Measurements from ENCODE around the gene KIAA1586.
A peak's percentile ranks its signal among the peaks of the same experiment; 100 is the strongest.
"Not testable (repeated sequence)": the region's sequence is repeated elsewhere in the genome, so short reads cannot be mapped to it uniquely, and the experiment has no call there.

Gene KIAA1586

DNA sequence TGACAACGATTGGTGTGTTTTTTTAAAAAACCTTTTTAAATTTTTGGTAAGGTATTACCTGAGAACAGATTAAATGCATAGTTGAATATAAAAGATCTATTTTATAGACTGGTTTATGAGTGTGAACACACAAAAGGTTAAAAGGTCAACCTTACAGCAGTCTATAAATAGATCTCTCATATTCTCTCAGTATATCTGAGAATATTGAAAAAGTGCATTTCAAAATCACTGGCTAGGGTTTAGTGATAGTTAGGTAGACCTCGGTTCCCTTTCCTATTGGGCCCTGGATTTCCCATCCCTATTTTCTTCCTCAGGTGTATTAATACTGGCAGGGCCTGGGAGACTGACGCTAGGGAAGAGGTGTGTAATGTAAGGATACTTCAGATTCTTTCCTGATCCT, 42.8 kb downstream of the KIAA1586 start:
- peaks cover 19% of the 10 kb centered on the region for H3K36me3 Mint-ChIP-seq (ENCODE audit: low read depth)
- peaks cover 47% of the 10 kb centered on the region for H3K4me1 Mint-ChIP-seq
- H3K9me3 Mint-ChIP-seq, result no peaks in the 10 kb centered on the region
- no peak for DNase-seq
- H3K27me3 Mint-ChIP-seq (ENCODE audit: low read depth, poor library complexity), result no peaks in the 10 kb centered on the region
- TF ChIP-seq, protein P1, sequence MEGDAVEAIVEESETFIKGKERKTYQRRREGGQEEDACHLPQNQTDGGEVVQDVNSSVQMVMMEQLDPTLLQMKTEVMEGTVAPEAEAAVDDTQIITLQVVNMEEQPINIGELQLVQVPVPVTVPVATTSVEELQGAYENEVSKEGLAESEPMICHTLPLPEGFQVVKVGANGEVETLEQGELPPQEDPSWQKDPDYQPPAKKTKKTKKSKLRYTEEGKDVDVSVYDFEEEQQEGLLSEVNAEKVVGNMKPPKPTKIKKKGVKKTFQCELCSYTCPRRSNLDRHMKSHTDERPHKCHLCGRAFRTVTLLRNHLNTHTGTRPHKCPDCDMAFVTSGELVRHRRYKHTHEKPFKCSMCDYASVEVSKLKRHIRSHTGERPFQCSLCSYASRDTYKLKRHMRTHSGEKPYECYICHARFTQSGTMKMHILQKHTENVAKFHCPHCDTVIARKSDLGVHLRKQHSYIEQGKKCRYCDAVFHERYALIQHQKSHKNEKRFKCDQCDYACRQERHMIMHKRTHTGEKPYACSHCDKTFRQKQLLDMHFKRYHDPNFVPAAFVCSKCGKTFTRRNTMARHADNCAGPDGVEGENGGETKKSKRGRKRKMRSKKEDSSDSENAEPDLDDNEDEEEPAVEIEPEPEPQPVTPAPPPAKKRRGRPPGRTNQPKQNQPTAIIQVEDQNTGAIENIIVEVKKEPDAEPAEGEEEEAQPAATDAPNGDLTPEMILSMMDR (IDR thresholded peaks at IDR 0.05), result no peak
- H3K4me3 Mint-ChIP-seq, result peak overlapping the region; percentile 76
- peak overlapping the region; percentile 91 for H3K27ac Mint-ChIP-seq

DNA sequence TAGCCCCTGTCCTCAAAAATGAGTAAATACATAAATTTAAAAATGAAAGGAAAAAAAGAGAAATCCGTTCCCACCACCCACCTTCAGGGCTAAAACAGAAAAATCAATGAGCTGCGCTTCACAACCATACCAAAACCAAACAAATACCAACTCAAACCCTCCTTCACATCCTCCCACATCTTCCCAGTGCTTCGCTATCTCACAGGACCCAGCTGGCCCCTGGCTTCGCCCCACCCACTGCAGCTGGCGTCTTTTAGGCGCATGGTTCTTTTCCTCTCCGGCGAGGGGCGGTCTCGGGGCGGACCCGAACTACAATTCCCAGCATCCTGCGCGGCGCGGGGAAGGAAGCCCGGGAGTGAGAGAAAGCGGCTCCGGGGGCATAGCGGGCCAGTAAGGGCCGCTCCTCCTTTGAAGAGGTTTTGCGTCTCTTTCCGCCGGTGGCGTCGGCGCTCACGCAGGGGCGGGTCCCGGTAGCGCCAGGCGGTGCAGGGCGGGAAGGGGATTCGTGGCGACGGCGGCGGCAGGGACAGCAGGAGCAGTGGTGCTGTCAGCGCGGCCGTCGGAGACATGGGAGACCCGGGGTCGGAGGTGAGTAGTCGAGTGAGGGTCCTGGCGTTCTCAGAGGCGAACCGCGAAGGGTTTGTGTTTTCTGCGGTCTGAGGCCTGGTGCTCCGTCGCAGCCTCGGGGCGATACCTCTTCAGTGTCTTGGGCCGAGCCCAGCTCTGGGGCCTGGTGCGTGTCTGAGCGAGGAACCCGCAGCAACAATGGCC, 43.4 kb downstream of the KIAA1586 start, which contains the start of gene ZNF451:
Gene ZNF451 (plus strand): TSS at position 502 of the 771 bp plus-strand sequence. CDS start 66 bp downstream, at position 568.
- peak; percentile 98 for DNase-seq
- TF ChIP-seq, protein P1 (IDR thresholded peaks at IDR 0.05), result no peak
- H3K4me3 Mint-ChIP-seq, result peak within 1 kb of the TSS; percentile 76
- H3K36me3 Mint-ChIP-seq (ENCODE audit: low read depth), result peaks cover 20% of the 10 kb centered on the region
- H3K9me3 Mint-ChIP-seq, result no peaks in the 10 kb centered on the region
- peak within 1 kb of the TSS; percentile 91 for H3K27ac Mint-ChIP-seq
- peaks cover 47% of the 10 kb centered on the region for H3K4me1 Mint-ChIP-seq
- H3K27me3 Mint-ChIP-seq (ENCODE audit: low read depth, poor library complexity), result no peaks in the 10 kb centered on the region

DNA sequence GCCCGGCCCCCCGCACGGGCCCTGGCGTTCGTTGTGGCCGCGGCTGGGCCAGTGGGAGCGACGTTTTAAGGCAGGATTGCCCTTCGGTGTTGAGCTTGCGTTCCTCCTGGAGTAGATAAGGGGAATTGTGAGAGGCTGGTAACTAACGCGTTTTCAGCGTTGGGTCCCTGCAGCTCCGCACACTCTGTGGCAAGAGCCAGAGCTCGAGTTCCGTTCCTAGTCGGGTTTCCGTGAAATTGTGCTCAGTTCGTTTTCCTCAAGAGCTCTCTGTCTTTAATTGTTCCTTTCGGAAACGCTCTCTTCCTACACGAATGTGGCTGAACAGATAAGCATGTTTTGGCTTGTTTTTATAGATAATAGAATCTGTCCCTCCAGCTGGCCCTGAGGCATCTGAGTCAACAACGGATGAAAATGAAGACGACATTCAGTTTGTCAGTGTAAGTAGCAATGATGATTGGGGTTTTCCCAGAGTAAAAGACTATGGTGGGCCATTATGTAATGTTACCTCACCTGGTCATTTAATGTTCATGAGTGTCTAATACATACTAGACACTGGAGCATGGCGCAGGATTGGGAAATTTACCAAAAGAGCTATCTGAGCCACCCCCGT, 44.1 kb downstream of the KIAA1586 start:
- not testable (repeated sequence) for H3K27ac Mint-ChIP-seq; DNase-seq; H3K27me3 Mint-ChIP-seq (ENCODE audit: low read depth, poor library complexity); H3K9me3 Mint-ChIP-seq; H3K4me3 Mint-ChIP-seq
- peaks cover 26% of the 10 kb centered on the region for H3K36me3 Mint-ChIP-seq (ENCODE audit: low read depth)
- peaks cover 47% of the 10 kb centered on the region for H3K4me1 Mint-ChIP-seq

DNA sequence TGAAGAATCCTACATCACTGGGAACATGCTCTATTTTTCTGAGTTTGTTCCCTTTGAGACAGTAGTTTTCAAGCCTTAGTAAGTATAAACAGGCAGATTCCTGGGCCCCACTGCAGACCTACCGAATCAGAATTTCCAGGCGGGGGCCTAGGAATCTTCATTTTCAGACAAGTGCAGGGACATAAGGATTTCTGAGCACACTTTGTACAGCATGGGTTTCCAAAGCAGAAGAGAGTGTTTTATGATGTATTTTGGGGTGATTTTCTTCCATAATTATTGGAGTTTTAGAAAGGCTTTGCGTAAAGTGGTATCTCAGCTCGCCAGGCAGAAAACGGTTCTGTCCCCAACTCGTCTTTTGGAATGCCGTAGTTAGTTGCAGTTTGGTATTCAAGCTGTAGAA, 44.9 kb downstream of the KIAA1586 start:
- H3K27me3 Mint-ChIP-seq (ENCODE audit: low read depth, poor library complexity); H3K27ac Mint-ChIP-seq; H3K9me3 Mint-ChIP-seq; DNase-seq: not testable (repeated sequence)
- H3K4me3 Mint-ChIP-seq, result peak overlapping the region; percentile 89
- peaks cover 47% of the 10 kb centered on the region for H3K4me1 Mint-ChIP-seq
- peaks cover 31% of the 10 kb centered on the region for H3K36me3 Mint-ChIP-seq (ENCODE audit: low read depth)

DNA sequence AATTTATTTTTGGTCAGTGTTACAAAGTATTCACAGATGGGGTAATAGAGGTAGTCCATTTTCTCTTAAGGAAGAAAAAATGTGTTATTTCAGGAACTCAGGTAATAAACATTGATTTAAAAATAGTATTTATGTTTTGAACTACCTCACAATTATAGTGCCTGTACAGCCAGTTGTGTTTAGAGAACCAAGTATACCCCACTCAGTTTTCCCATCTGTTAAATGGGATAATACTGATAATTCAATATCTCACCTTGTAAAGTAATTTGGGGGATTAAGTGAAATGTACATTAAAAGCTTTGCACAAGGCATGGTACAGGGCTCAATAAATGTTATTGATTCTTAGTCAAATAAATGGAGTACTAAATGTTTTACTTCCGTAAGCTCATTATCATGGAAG, 48.2 kb downstream of the KIAA1586 start:
- DNase-seq, result no peak
- no peak overlapping the region for H3K27ac Mint-ChIP-seq

DNA sequence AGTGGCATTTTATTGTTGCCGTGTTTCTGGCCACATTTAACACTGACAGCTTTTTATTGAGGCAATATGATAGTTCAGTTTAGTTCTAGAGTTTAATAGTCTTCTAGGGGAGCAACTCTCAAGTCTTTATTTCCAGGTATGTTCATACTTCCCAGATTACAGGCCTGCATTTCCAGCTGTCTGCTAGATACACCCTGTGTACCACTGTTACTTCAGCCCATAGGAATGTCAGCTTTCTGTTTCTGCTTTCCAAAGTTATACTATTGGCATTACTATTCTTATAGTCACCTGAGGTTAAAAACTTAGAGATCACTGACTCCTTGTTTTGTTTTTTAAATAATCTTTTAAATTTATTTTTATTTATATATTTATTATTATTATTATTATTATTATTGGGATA, 51.1 kb downstream of the KIAA1586 start:
- H3K27ac Mint-ChIP-seq, result no peak overlapping the region
- no peak for DNase-seq
- TF ChIP-seq, protein P1 (IDR thresholded peaks at IDR 0.05), result no peak
- no peaks in the 10 kb centered on the region for H3K27me3 Mint-ChIP-seq (ENCODE audit: low read depth, poor library complexity)
- no peaks in the 10 kb centered on the region for H3K9me3 Mint-ChIP-seq
- peaks cover 75% of the 10 kb centered on the region for H3K36me3 Mint-ChIP-seq (ENCODE audit: low read depth)
- H3K4me1 Mint-ChIP-seq, result peaks cover 12% of the 10 kb centered on the region
- no peak overlapping the region for H3K4me3 Mint-ChIP-seq

More for the DNA sequence above, 48.2 kb downstream of the KIAA1586 start:
- H3K27me3 Mint-ChIP-seq (ENCODE audit: low read depth, poor library complexity), result no peaks in the 10 kb centered on the region
- peaks cover 30% of the 10 kb centered on the region for H3K4me1 Mint-ChIP-seq
- no peaks in the 10 kb centered on the region for H3K9me3 Mint-ChIP-seq
- H3K36me3 Mint-ChIP-seq (ENCODE audit: low read depth), result peaks cover 58% of the 10 kb centered on the region
- TF ChIP-seq, protein P1 (IDR thresholded peaks at IDR 0.05), result no peak
- H3K4me3 Mint-ChIP-seq, result no peak overlapping the region

Data from nephron progenitor cell (in vitro differentiated cells).